ENCODE results near the gene MCRIP2. TPM values are rescaled to one million over a fixed set of nuclear protein-coding genes. Genes with fewer than 3 reads are reported as not detected.

MCRIP2 gene
- polyA plus RNA-seq, 4 donors: 43.4 to 279 (median 166) TPM

DNA sequence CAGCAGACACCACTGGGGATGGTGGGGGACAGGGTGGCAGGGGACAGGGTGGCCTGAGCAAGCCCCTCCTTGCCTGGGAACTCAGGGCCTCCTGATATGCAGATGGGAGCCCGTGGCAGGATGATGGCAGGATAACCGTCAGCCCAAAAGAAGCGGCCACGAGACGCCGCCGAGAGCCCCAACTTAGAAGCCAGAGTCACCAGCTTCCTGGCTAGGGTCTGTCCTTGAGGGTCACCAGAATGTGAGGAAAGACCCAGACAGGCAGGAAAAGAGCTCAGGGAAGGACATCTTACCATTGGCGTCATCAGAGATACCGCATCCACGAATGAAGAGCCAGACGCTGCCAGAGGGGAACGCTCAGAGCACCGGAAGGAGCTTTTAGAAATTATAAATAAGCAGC lies 32.3 kb upstream of the MCRIP2 start:
- H3K9me3 ChIP-seq (ENCODE audit: control insufficient read depth in 2 of 2, insufficient read depth in 1 of 2, low read depth in 1 of 2, low read length in 1 of 2): peaks cover 0 to 28% of the 10 kb centered on the region in 2 donors
- H3K36me3 ChIP-seq (ENCODE audit: control insufficient read depth in 3 of 3, insufficient read depth in 2 of 3, low read depth in 1 of 3, low read length in 3 of 3): peaks cover 0 to 34% (median 0%) of the 10 kb centered on the region in 3 donors
- H3K4me3 ChIP-seq (ENCODE audit: low read depth in 1 of 3, low read length in 3 of 3): no peak overlapping the region
- H3K27ac ChIP-seq (ENCODE audit: low read depth in 1 of 3, low read length in 2 of 3): no peak overlapping the region
- DNase-seq (no peak), FAIRE-seq (no peak)
- H3K4me1 ChIP-seq (ENCODE audit: control insufficient read depth in 3 of 3, insufficient read depth in 2 of 3, low read depth in 1 of 3, low read length in 2 of 3): no peaks in the 10 kb centered on the region
- H3K27me3 ChIP-seq (ENCODE audit: control insufficient read depth in 3 of 3, insufficient read depth in 3 of 3, low read length in 3 of 3): no peaks in the 10 kb centered on the region
- WGBS, 3 donors: 87 to 89% (median 88%) methylated on average over 13 of the region's 13 CpGs

DNA sequence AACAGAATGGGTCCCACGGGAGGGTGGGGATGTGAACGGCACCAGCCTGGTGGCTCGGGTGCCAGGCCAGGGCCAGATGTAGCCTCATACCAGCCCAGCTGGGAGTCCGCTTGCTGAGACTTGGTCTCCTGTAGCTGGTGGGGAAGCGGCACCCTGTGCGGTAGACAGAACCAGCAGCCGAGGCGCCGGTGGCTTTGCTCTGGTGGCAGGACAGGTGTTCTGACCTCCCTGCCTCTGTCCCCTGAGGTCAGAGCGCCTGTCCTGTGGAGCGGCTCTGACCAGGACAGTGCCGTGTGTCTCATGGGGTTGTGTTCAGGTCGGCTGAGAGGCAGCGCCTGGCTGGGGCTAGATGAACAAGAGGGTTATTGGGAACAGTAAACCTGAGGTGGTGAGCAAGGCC lies 31.6 kb upstream of the MCRIP2 start:
- FAIRE-seq: no peak
- no peaks in the 10 kb centered on the region for H3K27me3 ChIP-seq (ENCODE audit: control insufficient read depth in 3 of 3, insufficient read depth in 3 of 3, low read length in 3 of 3)
- H3K27ac ChIP-seq (ENCODE audit: low read depth in 1 of 3, low read length in 2 of 3): no peak overlapping the region

DNA sequence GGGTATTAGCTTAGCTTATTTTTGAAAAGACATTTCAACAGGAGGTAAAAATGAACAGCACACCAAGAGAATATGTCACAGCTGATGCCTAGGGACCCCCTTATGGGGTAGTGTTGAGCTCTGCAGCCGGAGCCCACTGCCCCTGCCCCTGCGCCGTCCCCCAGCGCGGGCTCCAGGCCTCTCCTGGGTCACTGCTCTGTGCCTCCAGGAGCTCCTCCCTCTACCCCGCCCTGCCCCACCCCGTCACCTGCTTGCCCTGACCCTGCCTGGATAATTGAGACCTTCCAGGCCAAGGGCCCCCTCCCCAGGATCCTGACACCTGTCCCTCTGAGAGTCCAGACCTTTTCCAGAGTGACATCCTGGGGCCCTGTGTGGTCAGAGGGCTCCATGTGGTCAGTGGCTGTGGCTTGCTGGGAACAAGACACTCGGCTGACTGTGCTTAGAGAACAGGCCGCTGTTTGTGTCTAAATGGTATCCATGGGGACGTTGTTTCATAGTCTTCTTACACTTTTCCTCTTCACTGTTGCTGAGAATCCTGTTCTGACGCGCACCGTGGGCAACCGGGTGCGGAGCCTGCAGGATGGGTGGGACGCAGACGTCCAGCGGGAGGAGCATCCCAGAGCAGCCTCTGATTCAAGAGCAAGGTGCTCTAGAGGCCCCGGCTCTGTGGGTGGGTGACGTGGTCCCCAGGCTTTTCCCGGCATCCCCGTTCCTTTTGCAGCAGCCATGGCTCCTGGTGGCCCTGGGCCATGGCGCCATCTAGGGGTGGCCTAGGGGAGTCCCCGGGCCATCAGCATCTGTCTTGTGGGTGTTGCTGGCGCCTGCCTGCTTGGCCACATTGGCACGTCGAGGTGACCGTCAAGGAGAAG lies 30.9 kb upstream of the MCRIP2 start:
- WGBS, 3 donors: 51 to 71% (median 62%) methylated on average over 28 of the region's 28 CpGs
- Histone ChIP-seq H3K36me3 (ENCODE audit: control insufficient read depth in 3 of 3, insufficient read depth in 2 of 3, low read depth in 1 of 3, low read length in 3 of 3) (peaks cover 0 to 33% (median 0%) of the 10 kb centered on the region in 3 donors), H3K9me3 (ENCODE audit: control insufficient read depth in 2 of 2, insufficient read depth in 1 of 2, low read depth in 1 of 2, low read length in 1 of 2) (peaks cover 0 to 15% of the 10 kb centered on the region in 2 donors), H3K4me3 (ENCODE audit: low read depth in 1 of 3, low read length in 3 of 3) (no peak overlapping the region), H3K27ac (ENCODE audit: low read depth in 1 of 3, low read length in 2 of 3) (no peak overlapping the region), H3K4me1 (ENCODE audit: control insufficient read depth in 3 of 3, insufficient read depth in 2 of 3, low read depth in 1 of 3, low read length in 2 of 3) (no peaks in the 10 kb centered on the region), H3K27me3 (ENCODE audit: control insufficient read depth in 3 of 3, insufficient read depth in 3 of 3, low read length in 3 of 3) (no peaks in the 10 kb centered on the region)
- DNase-seq (peak in 1 of 2 donors; percentile 60), FAIRE-seq (no peak)

More for the DNA sequence above, 31.6 kb upstream of the MCRIP2 start:
- 74 to 86% (median 83%) methylated on average over 14 of the region's 14 CpGs for WGBS, 3 donors
- Histone ChIP-seq H3K9me3 (ENCODE audit: control insufficient read depth in 2 of 2, insufficient read depth in 1 of 2, low read depth in 1 of 2, low read length in 1 of 2) (peaks cover 0 to 23% of the 10 kb centered on the region in 2 donors), H3K4me1 (ENCODE audit: control insufficient read depth in 3 of 3, insufficient read depth in 2 of 3, low read depth in 1 of 3, low read length in 2 of 3) (no peaks in the 10 kb centered on the region), H3K4me3 (ENCODE audit: low read depth in 1 of 3, low read length in 3 of 3) (no peak overlapping the region), H3K36me3 (ENCODE audit: control insufficient read depth in 3 of 3, insufficient read depth in 2 of 3, low read depth in 1 of 3, low read length in 3 of 3) (peaks cover 0 to 35% (median 0%) of the 10 kb centered on the region in 3 donors)
- no peak for DNase-seq

DNA sequence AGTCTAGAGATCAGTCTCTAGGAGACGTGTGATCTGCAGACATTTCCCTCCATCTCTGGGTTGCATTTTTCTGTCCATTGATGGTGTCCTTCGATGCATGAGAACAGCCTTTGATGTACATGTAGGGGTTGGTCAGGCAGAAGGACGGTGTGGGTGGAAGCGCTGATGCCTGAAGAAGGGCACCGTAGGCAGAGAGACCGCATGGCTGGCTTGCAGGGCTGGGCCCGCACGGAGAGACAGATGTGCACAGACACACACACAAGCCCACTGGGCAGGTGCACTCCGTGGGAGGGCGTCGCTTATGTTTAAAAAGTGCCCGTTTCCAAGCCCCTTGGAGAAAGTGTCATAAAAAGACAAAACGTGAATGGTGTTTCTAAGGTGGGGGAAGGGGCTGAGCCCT lies 26.5 kb upstream of the MCRIP2 start:
- no peak overlapping the region for H3K27ac ChIP-seq (ENCODE audit: low read depth in 1 of 3, low read length in 2 of 3)
- WGBS, 3 donors: 90 to 93% (median 93%) methylated on average over 13 of the region's 13 CpGs
- H3K36me3 ChIP-seq (ENCODE audit: control insufficient read depth in 3 of 3, insufficient read depth in 2 of 3, low read depth in 1 of 3, low read length in 3 of 3): peaks cover 0 to 44% (median 0%) of the 10 kb centered on the region in 3 donors
- H3K4me3 ChIP-seq (ENCODE audit: low read depth in 1 of 3, low read length in 3 of 3): no peak overlapping the region
- FAIRE-seq: no peak
- DNase-seq: no peak
- peaks cover 0 to 2% (median 0%) of the 10 kb centered on the region in 3 donors for H3K4me1 ChIP-seq (ENCODE audit: control insufficient read depth in 3 of 3, insufficient read depth in 2 of 3, low read depth in 1 of 3, low read length in 2 of 3)
- H3K27me3 ChIP-seq (ENCODE audit: control insufficient read depth in 3 of 3, insufficient read depth in 3 of 3, low read length in 3 of 3): no peaks in the 10 kb centered on the region
- H3K9me3 ChIP-seq (ENCODE audit: control insufficient read depth in 2 of 2, insufficient read depth in 1 of 2, low read depth in 1 of 2, low read length in 1 of 2): peaks cover 0 to 15% of the 10 kb centered on the region in 2 donors

DNA sequence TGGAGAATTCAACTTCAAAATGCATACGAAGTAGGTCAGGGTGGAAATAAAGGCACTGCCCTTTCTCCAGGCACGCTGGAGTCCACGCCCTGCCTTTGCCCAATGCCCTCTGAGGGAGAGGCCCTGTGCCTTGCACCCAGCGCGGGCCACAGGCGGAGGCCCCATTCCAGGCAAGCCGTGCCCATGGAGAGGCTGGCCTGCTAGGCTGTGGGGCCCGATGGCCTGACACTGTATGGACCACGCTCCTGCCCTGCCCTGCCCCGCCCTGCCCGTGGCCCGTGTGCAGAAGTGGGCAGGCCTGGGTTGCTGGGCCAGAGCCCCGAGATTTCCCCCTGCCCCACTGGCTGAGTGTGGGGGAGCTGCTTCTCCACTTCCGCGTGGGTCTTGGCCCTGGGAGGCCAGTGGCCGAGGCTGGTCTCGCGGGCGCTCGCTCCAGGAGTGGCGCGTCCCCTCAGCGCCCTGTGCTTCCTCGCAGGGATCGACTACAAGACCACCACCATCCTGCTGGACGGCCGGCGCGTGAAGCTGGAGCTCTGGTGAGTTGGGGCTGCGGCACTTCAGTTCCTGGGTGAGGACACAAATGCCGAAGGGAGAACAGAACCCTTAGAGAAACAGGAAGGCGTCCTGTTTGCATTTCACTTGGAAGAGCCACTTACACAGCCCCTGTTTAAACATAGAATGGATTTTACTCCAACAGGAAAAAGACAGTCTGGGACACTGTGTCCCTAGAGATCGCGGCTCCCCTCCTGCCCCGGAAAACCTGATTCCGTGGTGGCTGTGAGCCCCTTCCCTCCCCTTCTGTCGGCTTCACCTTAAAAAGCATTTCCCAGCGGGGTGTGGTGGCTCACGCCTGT lies 24.7 kb upstream of the MCRIP2 start:
- peaks cover 0 to 2% (median 0%) of the 10 kb centered on the region in 3 donors for H3K4me1 ChIP-seq (ENCODE audit: control insufficient read depth in 3 of 3, insufficient read depth in 2 of 3, low read depth in 1 of 3, low read length in 2 of 3)
- peak overlapping the region in 1 of 3 donors; percentile 49 for H3K27ac ChIP-seq (ENCODE audit: low read depth in 1 of 3, low read length in 2 of 3)
- 81 to 91% (median 84%) methylated on average over 36 to 39 of the region's 39 CpGs for WGBS, 3 donors
- H3K27me3 ChIP-seq (ENCODE audit: control insufficient read depth in 3 of 3, insufficient read depth in 3 of 3, low read length in 3 of 3): no peaks in the 10 kb centered on the region
- peaks cover 0 to 9% of the 10 kb centered on the region in 2 donors for H3K9me3 ChIP-seq (ENCODE audit: control insufficient read depth in 2 of 2, insufficient read depth in 1 of 2, low read depth in 1 of 2, low read length in 1 of 2)
- peaks cover 0 to 52% (median 0%) of the 10 kb centered on the region in 3 donors for H3K36me3 ChIP-seq (ENCODE audit: control insufficient read depth in 3 of 3, insufficient read depth in 2 of 3, low read depth in 1 of 3, low read length in 3 of 3)
- FAIRE-seq (no peak), DNase-seq (peak in 1 of 2 donors; percentile 57)
- no peak overlapping the region for H3K4me3 ChIP-seq (ENCODE audit: low read depth in 1 of 3, low read length in 3 of 3)

DNA sequence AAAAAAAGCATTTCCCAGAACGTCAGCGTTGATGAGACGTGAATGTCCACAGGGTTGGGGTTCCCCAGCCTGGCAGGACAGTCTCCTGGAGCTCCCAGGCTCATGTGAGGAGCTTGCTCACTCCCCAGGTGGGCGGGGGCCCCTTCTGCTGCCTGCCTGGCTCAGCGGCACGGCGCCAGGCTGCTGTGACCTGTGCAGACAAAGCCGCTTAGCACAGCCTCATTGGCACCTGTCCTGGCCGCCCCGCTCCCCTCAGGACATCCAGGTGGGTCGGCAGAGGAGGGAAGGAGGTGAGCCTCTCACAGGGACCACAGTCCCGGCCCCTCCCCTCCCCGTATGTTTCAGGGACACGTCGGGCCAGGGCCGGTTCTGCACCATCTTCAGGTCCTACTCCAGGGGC lies 23.8 kb upstream of the MCRIP2 start:
- DNase-seq (no peak), FAIRE-seq (no peak)
- Histone ChIP-seq H3K9me3 (ENCODE audit: control insufficient read depth in 2 of 2, insufficient read depth in 1 of 2, low read depth in 1 of 2, low read length in 1 of 2) (peaks cover 0 to 9% of the 10 kb centered on the region in 2 donors), H3K27me3 (ENCODE audit: control insufficient read depth in 3 of 3, insufficient read depth in 3 of 3, low read length in 3 of 3) (no peaks in the 10 kb centered on the region), H3K4me3 (ENCODE audit: low read depth in 1 of 3, low read length in 3 of 3) (no peak overlapping the region), H3K27ac (ENCODE audit: low read depth in 1 of 3, low read length in 2 of 3) (no peak overlapping the region), H3K36me3 (ENCODE audit: control insufficient read depth in 3 of 3, insufficient read depth in 2 of 3, low read depth in 1 of 3, low read length in 3 of 3) (peaks cover 0 to 57% (median 1%) of the 10 kb centered on the region in 3 donors), H3K4me1 (ENCODE audit: control insufficient read depth in 3 of 3, insufficient read depth in 2 of 3, low read depth in 1 of 3, low read length in 2 of 3) (peaks cover 0 to 2% (median 0%) of the 10 kb centered on the region in 3 donors)
- 87 to 93% (median 92%) methylated on average over 12 to 16 of the region's 16 CpGs for WGBS, 3 donors

DNA sequence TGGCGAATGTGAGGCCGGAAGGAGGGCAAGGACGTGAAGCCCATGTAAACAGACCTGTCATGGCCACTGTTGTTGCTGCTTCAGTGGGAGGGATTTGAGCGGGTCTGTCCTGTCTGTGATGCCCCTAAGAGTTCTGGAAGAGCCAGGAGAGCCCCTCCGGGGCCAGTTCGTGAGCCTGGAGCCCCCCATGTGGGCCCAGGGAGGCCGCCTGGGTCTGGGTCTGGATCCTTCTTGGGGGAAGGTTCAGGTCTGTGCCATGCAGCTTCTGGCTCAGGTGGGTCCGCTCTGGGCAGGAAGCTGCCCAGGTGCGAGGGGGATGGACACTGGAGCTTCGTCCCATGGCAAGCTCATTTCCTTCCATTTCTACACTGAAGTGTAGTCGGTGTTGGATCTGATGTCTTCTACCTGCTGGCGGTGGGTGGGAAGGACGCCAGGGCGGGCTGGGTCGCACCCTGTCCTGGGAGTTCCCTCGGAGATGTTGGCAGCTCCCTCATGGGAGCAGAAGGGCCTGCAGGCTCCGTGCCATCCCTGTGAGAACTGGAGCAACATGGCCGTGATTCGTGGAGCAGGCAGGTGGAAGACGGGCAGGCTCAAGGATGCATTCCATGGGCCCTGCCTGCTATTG lies 22.0 kb upstream of the MCRIP2 start:
- WGBS, 3 donors: 89 to 94% (median 89%) methylated on average over 20 of the region's 20 CpGs
- DNase-seq: no peak
- FAIRE-seq: no peak
- no peak overlapping the region for H3K4me3 ChIP-seq (ENCODE audit: low read depth in 1 of 3, low read length in 3 of 3)
- peaks cover 0 to 62% (median 3%) of the 10 kb centered on the region in 3 donors for H3K36me3 ChIP-seq (ENCODE audit: control insufficient read depth in 3 of 3, insufficient read depth in 2 of 3, low read depth in 1 of 3, low read length in 3 of 3)
- H3K4me1 ChIP-seq (ENCODE audit: control insufficient read depth in 3 of 3, insufficient read depth in 2 of 3, low read depth in 1 of 3, low read length in 2 of 3): peaks cover 0 to 2% (median 0%) of the 10 kb centered on the region in 3 donors
- no peak overlapping the region for H3K27ac ChIP-seq (ENCODE audit: low read depth in 1 of 3, low read length in 2 of 3)
- no peaks in the 10 kb centered on the region for H3K9me3 ChIP-seq (ENCODE audit: control insufficient read depth in 2 of 2, insufficient read depth in 1 of 2, low read depth in 1 of 2, low read length in 1 of 2)
- no peaks in the 10 kb centered on the region for H3K27me3 ChIP-seq (ENCODE audit: control insufficient read depth in 3 of 3, insufficient read depth in 3 of 3, low read length in 3 of 3)

All from small intestine (tissue), 7 donors.